HG03460 (cell line): Measurements from ENCODE around the gene FIGLA.
A peak's percentile ranks its signal among the peaks of the same experiment; 100 is the strongest.

Experiments used
- ATAC-seq: cut with Tn5 transposase; IDR thresholded peaks from one replicate; pipeline ENCODE4 v1.9.1; 2021; ENCODE audit not compliant: unreplicated experiment

FIGLA gene

GRCh38 chr2:70776266-70776665 lies 14.2 kb downstream of the FIGLA start:
- no peak for ATAC-seq

DNA sequence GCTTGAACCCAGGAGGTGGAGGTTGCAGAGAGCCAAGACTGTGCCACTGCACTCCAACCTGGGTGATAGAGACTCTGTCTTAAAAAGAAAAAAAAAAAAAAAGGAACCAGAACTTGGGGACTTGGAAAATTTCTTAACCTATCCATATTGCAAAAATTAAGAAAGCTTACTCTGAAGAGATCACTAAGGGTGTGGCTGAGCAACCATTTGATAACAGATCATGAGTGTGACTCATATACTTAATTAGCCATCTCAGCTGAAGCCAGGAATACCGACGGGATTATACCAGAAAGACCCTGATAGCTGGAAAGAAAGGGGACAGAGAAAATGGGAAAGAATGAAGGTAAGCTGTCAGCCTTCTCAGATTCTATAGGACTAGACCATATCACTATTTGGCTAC lies 15.3 kb downstream of the FIGLA start:
- no peak for ATAC-seq

DNA sequence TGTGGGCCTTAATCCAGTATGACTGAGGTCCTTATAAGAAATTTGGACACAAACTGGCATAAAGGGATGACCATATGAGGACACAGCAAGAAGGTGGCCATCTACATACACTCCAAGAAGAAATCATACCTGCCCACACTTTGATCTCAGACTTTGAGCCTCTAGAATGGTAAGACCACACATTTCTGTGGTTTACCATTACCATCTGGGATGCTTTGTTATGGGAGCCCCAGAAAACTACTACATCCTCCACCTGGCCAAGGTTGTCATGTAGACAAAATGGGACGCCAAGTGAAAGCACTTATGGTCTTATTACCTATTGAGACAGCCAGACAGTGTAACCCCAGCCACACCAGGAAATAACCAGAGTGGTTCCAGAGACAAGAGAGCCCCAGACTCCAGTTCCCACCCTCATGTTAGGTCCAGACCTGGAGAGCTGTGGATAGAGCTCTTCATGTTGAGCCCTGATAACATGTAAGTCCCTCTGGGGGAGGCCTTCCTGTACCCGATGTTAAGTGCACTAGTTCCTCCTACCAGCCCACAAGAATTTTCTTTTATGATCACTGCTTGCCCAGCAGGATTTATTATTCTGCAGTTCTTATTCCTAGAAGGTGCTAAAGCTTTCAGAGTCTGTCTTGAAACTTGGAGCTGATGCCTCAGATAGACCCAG lies 17.8 kb downstream of the FIGLA start:
- no peak for ATAC-seq

GRCh38 chr2:70771446-70771845 lies 19.0 kb downstream of the FIGLA start:
- ATAC-seq = peak; percentile 60

GRCh38 chr2:70769450-70769849 lies 21.0 kb downstream of the FIGLA start:
- no peak for ATAC-seq

GRCh38 chr2:70768590-70769085 lies 21.8 kb downstream of the FIGLA start:
- ATAC-seq = no peak

DNA sequence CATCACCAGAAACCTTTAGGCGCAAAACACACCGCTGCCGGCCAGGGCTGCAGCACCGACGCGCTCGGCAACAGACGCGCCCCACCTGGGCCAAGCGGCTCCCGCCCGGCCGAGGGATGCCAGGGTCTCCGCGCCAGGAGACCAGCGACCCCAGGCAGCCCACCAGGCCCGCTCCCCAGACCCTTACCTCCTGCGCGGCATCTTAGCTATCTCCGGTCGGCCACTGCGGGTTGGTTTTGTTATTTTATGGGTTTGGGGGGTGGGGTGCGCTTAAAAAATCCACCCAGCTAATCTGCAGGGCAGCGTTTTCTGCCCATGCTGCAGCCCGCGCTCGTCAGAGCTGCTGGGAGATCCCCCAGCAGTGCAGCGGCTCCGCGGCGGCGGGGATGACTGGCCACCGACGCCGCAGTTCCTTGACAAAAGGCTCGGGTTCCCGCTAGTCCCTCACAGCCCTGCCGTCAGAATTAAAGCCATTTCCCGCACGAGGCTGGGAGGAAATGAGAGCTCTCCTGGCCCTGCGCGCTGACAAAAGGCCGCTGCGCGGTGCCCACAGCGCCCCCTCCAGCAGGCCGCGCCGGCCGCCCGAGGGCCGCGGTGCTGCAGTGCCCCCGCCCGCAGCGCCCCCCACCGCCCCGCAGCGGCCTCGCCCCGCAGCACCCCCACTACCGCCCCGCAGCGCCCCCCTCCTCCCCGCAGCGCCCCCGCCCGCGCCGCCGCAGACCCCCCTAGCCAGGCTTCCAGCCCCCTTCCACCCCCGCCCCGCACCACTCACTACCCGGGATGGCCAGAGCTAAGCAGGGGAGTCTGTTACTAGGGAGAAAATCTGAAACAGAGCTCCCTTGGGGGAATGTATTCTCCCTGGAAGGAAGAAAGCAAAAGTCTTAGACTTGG lies 22.5 kb downstream of the FIGLA start, which contains the start of gene ADD2:
Gene ADD2, minus strand, starts transcription at position 502 of the 891 bp plus-strand sequence. CDS start 61,792 bp downstream, outside the sequence.
- no peak for ATAC-seq

- ATAC-seq = no peak
Observed at GRCh38 chr2:70767079-70767698, 23.3 kb downstream of the FIGLA start.

GRCh38 chr2:70766357-70767078 lies 23.9 kb downstream of the FIGLA start:
- ATAC-seq = no peak

- no peak for ATAC-seq
Observed at GRCh38 chr2:70765507-70765906, 24.9 kb downstream of the FIGLA start.

DNA sequence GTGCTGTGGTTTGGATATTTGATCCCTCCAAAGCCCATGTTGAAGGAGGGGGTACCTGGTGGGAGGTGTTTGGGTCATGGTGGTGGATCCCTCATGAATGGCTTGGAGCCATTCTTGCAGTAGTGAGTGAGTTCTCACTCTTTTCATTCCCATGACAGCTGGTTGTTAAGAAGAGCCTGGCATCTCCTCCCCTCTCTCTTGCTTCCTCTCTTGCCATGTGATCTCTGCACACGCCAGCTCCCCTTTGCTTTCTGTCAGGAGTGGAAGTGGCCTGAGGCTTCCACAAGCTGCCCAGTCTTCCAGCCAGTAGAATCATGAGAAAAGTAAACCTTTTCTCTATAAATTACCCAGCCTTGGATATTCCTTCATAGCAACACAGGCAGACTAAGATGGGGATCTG lies 31.0 kb downstream of the FIGLA start:
- ATAC-seq = no peak

GRCh38 chr2:70757966-70758365 lies 32.5 kb downstream of the FIGLA start:
- ATAC-seq = no peak

GRCh38 chr2:70757360-70757759 lies 33.1 kb downstream of the FIGLA start:
- ATAC-seq = no peak

- no peak for ATAC-seq
Observed at GRCh38 chr2:70756128-70756527, 34.3 kb downstream of the FIGLA start.

DNA sequence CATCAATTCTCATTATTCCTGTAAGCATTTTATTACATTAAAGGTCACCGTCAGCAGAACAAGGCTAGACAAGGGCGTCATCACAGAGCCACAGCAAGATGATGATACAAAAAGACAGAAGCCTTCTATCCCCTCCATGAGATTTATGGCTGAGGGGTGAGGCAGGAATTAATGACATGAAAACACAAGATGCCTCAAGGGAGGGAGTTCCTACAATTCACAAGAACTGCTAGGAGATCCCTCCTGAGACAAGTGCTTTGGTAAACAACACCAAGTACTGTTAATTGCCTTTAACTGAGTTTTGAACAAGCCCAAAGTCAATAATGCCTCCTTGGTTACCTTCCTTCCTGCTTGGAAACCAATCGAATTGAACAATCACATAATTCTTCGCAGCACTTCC lies 36.5 kb downstream of the FIGLA start:
- ATAC-seq = no peak

DNA sequence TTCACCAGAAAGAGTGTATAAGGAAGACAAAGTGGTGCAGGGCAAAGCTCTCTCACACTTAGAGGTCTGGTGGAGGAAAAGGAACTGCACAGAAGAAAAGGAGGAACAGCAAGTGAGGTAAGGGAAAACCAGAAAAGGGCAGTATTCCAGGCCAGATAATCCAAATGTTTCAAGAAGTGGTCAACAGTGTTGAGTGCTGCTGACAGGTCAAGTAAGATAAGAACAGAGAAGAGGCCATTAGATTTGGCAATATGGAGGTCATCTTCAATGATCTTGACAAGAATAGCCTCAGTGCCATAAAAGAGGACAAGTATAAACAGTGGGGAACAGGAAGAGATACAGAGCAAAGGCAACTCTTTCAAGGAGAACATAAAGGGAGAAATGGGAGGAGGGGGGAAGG lies 37.4 kb downstream of the FIGLA start:
- ATAC-seq = no peak

DNA sequence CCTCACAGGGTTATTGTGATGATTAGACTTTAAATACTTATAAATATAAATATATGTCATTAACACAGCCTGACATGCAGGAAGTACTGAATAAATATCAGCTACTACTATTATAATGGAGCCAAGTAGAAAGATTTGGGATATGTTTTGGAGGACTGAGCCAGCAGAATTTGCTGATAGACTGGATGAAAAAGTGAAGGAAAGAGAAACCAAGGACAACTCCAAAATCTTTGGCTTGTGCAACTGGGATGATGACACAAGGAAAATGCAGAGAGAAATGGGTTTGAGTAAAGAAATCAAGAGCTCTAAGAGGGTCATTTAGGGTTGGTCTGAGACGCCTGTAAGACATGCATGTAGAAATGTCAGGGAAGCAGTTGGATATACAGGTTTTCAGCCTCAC lies 38.0 kb downstream of the FIGLA start:
- no peak for ATAC-seq

GRCh38 chr2:70751881-70752280 lies 38.6 kb downstream of the FIGLA start:
- ATAC-seq = no peak

DNA sequence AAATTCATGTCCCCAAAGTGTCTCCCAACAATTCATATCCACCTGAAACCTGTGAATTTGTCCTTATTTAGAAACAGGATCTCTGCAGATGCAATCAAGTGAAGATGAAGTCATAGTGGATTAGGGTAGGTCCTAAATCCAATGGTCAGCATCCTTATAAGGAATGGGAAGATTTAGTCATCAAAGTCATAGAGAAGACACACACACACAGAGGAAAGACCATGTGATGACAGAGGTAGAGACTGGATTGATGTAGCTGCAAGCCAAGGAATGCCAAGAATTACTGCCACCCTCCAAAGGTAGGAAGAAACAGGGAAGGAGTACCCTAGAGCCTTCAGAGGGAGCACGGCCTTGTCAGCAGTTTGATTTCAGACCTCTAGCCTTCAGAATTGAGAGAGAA lies 40.1 kb downstream of the FIGLA start:
- no peak for ATAC-seq

DNA sequence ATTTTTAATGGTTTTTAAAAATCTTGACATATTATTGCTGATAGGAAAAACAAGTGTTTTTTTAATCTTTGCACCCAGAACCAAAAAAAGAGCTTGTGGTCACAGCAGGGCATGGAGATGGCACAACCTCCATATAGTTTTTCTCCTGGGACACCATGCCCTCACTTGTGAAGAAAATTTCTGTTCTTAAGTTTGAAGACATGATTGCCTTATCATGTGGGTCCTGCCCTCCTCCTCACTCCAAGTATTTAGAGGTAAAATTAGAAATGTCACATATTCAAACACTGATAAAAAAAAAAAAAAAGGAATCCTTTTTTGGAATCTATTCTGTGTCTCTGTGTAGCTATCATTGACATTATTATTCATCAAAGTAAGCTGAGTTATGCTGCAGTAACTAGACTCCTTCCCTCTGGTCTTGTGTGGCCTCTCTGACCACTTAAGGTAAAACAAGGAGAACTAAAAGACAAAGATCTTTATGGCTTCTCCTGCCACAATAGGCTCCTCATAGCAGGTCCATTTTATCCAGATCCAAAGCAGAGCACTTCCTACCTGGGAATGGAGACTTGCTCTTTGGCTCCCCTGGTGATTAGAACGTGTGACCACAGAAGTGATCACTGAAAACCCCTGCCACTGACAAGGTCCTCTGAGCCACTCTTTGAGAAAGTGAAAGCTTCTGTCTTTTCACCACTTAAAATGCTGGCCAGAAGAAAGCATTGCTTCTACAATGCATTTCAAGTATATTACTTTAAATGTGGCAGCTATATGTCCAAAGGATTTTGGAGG lies 42.2 kb downstream of the FIGLA start:
- no peak for ATAC-seq
